A549 (cell line): Measurements from ENCODE around the gene ZNF292.

ENCODE experiments used
- CBX2 ChIP-seq: fragments of 200-600 bp; sonication (generic); IDR thresholded peaks from 2 replicates; pipeline ENCODE4 v1.6.1; 2016; ENCODE audit warnings: low read depth, mild to moderate bottlenecking, borderline replicate concordance
- CEBPB ChIP-seq, 2 experiments: fragments of >200 bp in 1 of 2; sonication (Bioruptor Twin) in 1 of 2; formaldehyde crosslinking in 1 of 2; IDR thresholded peaks; 2 replicates each; pipeline ENCODE4 v1.6.1; 2012 to 2016
- EP300 ChIP-seq, 2 experiments: fragments of >200 bp; sonication (Bioruptor Twin); formaldehyde crosslinking; IDR thresholded peaks; 2 replicates in 1 of 2; 3 replicates in 1 of 2; pipeline ENCODE4 v1.6.1; 2016 to 2017
- ESRRA ChIP-seq: fragments of 150-350 bp; IDR thresholded peaks from 2 replicates; pipeline ENCODE4 v1.6.1; 2014; ENCODE audit warnings: mild to moderate bottlenecking, low read length, borderline replicate concordance
- HOXA7 ChIP-seq: fragments of 250-450 bp; sonication (Bioruptor Pico); IDR thresholded peaks from 2 replicates; pipeline ENCODE4 v1.5.0; 2020; ENCODE audit warnings: mild to moderate bottlenecking, moderate library complexity
- RCOR1 ChIP-seq: fragments of 150-350 bp; IDR thresholded peaks from 2 replicates; pipeline ENCODE4 v1.6.1; 2014; ENCODE audit warnings: antibody characterized with exemption, low read length, low read depth
- RFX5 ChIP-seq: fragments of 450-650 bp; IDR thresholded peaks from 2 replicates; pipeline ENCODE4 v1.7.1; 2014; ENCODE audit warnings: antibody characterized with exemption, mild to moderate bottlenecking, moderate library complexity
- TF ChIP-seq, protein P1 (sequence below): fragments of >200 bp; sonication (Bioruptor Twin); formaldehyde crosslinking; IDR thresholded peaks from 3 replicates; pipeline ENCODE4 v1.5.1; 2016
- TF ChIP-seq, protein P2 (sequence below): IDR thresholded peaks from 2 replicates; pipeline ENCODE4 v1.6.1; 2012
- TF ChIP-seq, protein P3 (sequence below): fragments of 200-600 bp; sonication (generic); IDR thresholded peaks from 2 replicates; pipeline ENCODE4 v1.6.1; 2016; ENCODE audit warnings: antibody characterized with exemption, mild to moderate bottlenecking, moderate library complexity
- TF ChIP-seq, protein P4 (sequence below): IDR thresholded peaks from 2 replicates; pipeline ENCODE4 v1.6.1; 2012; ENCODE audit warnings: low read depth, borderline replicate concordance
- TF ChIP-seq, protein P5 (sequence below): fragments of 150-350 bp; IDR thresholded peaks from 2 replicates; pipeline ENCODE4 v1.6.1; 2014; ENCODE audit warnings: low read depth, mild to moderate bottlenecking, low read length

DNA sequence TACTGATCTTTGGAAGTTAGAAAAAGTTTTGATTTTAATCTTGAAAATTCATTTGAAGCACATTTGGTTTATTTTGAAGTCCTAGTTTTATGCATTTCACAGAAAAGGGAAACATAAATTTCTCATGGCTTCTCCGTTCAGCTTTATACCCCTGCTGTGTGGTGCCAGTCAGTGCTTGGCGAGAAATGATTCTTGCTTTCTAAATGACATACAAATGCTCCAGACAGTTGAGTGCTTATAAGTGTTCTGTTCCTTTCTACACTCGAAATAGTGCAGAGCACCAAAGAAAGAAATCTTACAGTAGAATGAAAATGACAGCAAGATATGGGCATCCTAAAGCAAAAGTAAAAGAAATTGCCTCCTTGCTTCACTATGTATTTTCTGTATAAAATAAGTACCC is 9.0 kb upstream of the ZNF292 start:
- TF ChIP-seq, protein P1, sequence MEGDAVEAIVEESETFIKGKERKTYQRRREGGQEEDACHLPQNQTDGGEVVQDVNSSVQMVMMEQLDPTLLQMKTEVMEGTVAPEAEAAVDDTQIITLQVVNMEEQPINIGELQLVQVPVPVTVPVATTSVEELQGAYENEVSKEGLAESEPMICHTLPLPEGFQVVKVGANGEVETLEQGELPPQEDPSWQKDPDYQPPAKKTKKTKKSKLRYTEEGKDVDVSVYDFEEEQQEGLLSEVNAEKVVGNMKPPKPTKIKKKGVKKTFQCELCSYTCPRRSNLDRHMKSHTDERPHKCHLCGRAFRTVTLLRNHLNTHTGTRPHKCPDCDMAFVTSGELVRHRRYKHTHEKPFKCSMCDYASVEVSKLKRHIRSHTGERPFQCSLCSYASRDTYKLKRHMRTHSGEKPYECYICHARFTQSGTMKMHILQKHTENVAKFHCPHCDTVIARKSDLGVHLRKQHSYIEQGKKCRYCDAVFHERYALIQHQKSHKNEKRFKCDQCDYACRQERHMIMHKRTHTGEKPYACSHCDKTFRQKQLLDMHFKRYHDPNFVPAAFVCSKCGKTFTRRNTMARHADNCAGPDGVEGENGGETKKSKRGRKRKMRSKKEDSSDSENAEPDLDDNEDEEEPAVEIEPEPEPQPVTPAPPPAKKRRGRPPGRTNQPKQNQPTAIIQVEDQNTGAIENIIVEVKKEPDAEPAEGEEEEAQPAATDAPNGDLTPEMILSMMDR = no peak
- TF ChIP-seq RCOR1 (no peak), CEBPB (IDR thresholded peaks at IDR 0.05) (no peak), EP300 (IDR thresholded peaks at IDR 0.05) (no peak), HOXA7 (CRISPR knock-in tag) (no peak), ESRRA (no peak), CBX2 (no peak), RFX5 (no peak)
- TF ChIP-seq, protein P2, sequence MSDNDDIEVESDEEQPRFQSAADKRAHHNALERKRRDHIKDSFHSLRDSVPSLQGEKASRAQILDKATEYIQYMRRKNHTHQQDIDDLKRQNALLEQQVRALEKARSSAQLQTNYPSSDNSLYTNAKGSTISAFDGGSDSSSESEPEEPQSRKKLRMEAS = no peak
- TF ChIP-seq, protein P3, sequence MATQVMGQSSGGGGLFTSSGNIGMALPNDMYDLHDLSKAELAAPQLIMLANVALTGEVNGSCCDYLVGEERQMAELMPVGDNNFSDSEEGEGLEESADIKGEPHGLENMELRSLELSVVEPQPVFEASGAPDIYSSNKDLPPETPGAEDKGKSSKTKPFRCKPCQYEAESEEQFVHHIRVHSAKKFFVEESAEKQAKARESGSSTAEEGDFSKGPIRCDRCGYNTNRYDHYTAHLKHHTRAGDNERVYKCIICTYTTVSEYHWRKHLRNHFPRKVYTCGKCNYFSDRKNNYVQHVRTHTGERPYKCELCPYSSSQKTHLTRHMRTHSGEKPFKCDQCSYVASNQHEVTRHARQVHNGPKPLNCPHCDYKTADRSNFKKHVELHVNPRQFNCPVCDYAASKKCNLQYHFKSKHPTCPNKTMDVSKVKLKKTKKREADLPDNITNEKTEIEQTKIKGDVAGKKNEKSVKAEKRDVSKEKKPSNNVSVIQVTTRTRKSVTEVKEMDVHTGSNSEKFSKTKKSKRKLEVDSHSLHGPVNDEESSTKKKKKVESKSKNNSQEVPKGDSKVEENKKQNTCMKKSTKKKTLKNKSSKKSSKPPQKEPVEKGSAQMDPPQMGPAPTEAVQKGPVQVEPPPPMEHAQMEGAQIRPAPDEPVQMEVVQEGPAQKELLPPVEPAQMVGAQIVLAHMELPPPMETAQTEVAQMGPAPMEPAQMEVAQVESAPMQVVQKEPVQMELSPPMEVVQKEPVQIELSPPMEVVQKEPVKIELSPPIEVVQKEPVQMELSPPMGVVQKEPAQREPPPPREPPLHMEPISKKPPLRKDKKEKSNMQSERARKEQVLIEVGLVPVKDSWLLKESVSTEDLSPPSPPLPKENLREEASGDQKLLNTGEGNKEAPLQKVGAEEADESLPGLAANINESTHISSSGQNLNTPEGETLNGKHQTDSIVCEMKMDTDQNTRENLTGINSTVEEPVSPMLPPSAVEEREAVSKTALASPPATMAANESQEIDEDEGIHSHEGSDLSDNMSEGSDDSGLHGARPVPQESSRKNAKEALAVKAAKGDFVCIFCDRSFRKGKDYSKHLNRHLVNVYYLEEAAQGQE = no peak
- TF ChIP-seq, protein P4, sequence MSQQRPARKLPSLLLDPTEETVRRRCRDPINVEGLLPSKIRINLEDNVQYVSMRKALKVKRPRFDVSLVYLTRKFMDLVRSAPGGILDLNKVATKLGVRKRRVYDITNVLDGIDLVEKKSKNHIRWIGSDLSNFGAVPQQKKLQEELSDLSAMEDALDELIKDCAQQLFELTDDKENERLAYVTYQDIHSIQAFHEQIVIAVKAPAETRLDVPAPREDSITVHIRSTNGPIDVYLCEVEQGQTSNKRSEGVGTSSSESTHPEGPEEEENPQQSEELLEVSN = no peak
- TF ChIP-seq, protein P5, sequence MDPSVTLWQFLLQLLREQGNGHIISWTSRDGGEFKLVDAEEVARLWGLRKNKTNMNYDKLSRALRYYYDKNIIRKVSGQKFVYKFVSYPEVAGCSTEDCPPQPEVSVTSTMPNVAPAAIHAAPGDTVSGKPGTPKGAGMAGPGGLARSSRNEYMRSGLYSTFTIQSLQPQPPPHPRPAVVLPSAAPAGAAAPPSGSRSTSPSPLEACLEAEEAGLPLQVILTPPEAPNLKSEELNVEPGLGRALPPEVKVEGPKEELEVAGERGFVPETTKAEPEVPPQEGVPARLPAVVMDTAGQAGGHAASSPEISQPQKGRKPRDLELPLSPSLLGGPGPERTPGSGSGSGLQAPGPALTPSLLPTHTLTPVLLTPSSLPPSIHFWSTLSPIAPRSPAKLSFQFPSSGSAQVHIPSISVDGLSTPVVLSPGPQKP = no peak
